Erythroblast (primary cell): Measurements from ENCODE around the gene ARHGEF9.

ENCODE experiments used
- GATA1 ChIP-seq: IDR thresholded peaks from 2 replicates; pipeline ENCODE4 v1.6.1; 2011; ENCODE audit warnings: low read depth, mild to moderate bottlenecking, control low read depth, low read length, moderate library complexity
- POLR2A ChIP-seq: IDR thresholded peaks from 2 replicates; pipeline ENCODE4 v1.6.1; 2011; ENCODE audit warnings: mild to moderate bottlenecking, low read length

DNA sequence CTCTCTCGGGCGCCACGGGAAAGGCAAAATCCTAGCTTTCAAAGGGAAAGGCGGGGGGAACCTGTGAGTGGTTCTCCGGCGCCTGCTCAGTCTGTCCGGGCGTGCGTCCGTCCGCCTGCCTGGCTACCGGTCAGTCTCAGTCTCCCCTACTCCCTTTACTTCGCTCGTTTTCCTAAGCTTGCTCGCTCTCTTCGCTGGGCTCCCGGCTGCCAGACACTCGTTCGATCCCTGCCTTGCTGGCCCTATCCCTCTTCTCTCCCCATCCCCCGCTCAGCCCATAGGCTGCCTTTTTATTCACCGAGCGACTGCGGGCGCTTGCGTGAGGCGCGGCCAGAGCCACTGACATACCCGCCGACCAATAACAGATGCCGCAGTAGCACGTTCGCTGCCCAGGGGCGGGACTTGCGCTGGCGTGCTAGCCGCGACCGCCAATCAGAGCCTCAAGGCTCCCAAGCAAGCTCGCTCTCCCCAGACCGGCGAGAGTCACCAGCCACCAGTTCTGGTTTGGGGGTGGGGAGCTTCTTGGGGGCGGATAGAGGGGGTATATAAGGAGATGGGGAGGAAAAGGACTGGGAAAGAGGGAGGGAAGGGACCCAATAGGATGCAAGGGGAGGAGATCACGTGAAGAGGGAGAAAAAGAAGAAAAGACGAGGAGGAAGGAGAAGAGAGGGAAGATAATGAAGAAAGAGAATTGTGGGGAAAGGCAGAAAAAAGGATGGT lies 30.0 kb downstream of the ARHGEF9 start:
- TF ChIP-seq POLR2A (peak; percentile 80), GATA1 (no peak)
